HepG2 (cell line): ENCODE results near the gene TAOK3. TPM values are rescaled to one million over a fixed set of nuclear protein-coding genes. Genes with fewer than 3 reads are reported as not detected.

Experiments
- ASH2L ChIP-seq: fragments of 300-600, 200-600 bp; sonication (generic); IDR thresholded peaks from 2 replicates; pipeline ENCODE4 v1.7.0; 2017; ENCODE audit warnings: low read depth, mild to moderate bottlenecking, moderate library complexity, mixed read lengths, low read length; ENCODE audit not compliant: insufficient read length
- GATAD1 ChIP-seq: IDR thresholded peaks from 2 replicates; pipeline ENCODE4 v1.6.1; 2016; ENCODE audit warnings: missing genetic modification reagents, missing compliant biosample characterization
- ISX ChIP-seq: sonication (generic); formaldehyde crosslinking; conservative IDR thresholded peaks from 2 replicates; pipeline ENCODE4 v1.5.0; 2020; ENCODE audit warnings: missing genetic modification reagents
- KLF12 ChIP-seq: sonication (generic); formaldehyde crosslinking; IDR thresholded peaks from 2 replicates; pipeline ENCODE4 v1.4.0; 2020; ENCODE audit warnings: missing genetic modification reagents, borderline replicate concordance
- MAFG ChIP-seq: sonication (generic); formaldehyde crosslinking; IDR thresholded peaks from 2 replicates; pipeline ENCODE4 v1.5.1; 2020; ENCODE audit warnings: mild to moderate bottlenecking, missing genetic modification reagents
- SMAD1 ChIP-seq: sonication (generic); formaldehyde crosslinking; IDR thresholded peaks from 2 replicates; pipeline ENCODE4 v1.4.0; 2020; ENCODE audit warnings: missing genetic modification reagents, low read depth, mild to moderate bottlenecking, borderline replicate concordance
- SRSF4 ChIP-seq: fragments of 200-400 bp; formaldehyde crosslinking; IDR thresholded peaks from one replicate; pipeline ENCODE4 v1.6.1; 2018; ENCODE audit warnings: mild to moderate bottlenecking, low read depth, low read length, moderate library complexity; ENCODE audit not compliant: poor library complexity, severe bottlenecking
- SYNCRIP ChIP-seq: fragments of 200-400 bp; formaldehyde crosslinking; IDR thresholded peaks from 2 replicates; pipeline ENCODE4 v1.6.1; 2018; ENCODE audit warnings: mild to moderate bottlenecking, low read depth, low read length; ENCODE audit not compliant: insufficient read depth
- YY1 ChIP-seq: IDR thresholded peaks from 2 replicates; pipeline ENCODE4 v1.6.1; 2011; ENCODE audit warnings: low read length, low read depth, moderate library complexity, mild to moderate bottlenecking; ENCODE audit not compliant: insufficient read depth, insufficient replicate concordance
- ZBTB3 ChIP-seq: sonication (generic); formaldehyde crosslinking; IDR thresholded peaks from 2 replicates; pipeline ENCODE4 v1.4.0; 2020; ENCODE audit warnings: low read depth, mild to moderate bottlenecking, moderate library complexity, missing genetic modification reagents, borderline replicate concordance
- ZFP36L2 ChIP-seq: sonication (generic); formaldehyde crosslinking; IDR thresholded peaks from 2 replicates; pipeline ENCODE4 v1.4.0; 2020; ENCODE audit warnings: missing genetic modification reagents
- ZNF138 ChIP-seq: sonication (generic); formaldehyde crosslinking; IDR thresholded peaks from 2 replicates; pipeline ENCODE4 v1.5.0; 2020; ENCODE audit warnings: mild to moderate bottlenecking, low read depth, missing genetic modification reagents
- ZNF207 ChIP-seq: fragments of 450-650 bp; IDR thresholded peaks from 2 replicates; pipeline ENCODE4 v1.6.1; 2016; ENCODE audit warnings: antibody characterized with exemption, borderline replicate concordance
- ZNF44 ChIP-seq: sonication (generic); formaldehyde crosslinking; IDR thresholded peaks from 2 replicates; pipeline ENCODE4 v1.5.1; 2020; ENCODE audit warnings: mild to moderate bottlenecking, missing genetic modification reagents
- ZNF530 ChIP-seq: sonication (generic); formaldehyde crosslinking; IDR thresholded peaks from 2 replicates; pipeline ENCODE4 v1.5.0; 2020; ENCODE audit warnings: low read depth, mild to moderate bottlenecking, missing genetic modification reagents
- ZNF891 ChIP-seq: sonication (generic); formaldehyde crosslinking; IDR thresholded peaks from 2 replicates; pipeline ENCODE4 v1.5.0; 2020; ENCODE audit warnings: mild to moderate bottlenecking, missing genetic modification reagents
- polyA plus RNA-seq, 8 experiments: library from polyadenylated mRNA; depleted of rRNA in 3 of 8; stranded (reverse) in 7 of 8; unstranded in 1 of 8; fragments of >200 nt; fragmentation: Illumina TruSeq in 4 of 8; extraction: Trizol in 4 of 8; gene quantifications; 2 replicates each; pipeline versions ENCODE4 v1.2.1 to v1.2.3, GENCODE V29; 2011 to 2016; ENCODE audit warnings: low read depth in 4 of 8, missing spikeins in 1 of 8, mixed read lengths in 1 of 8; ENCODE audit not compliant: insufficient read depth in 1 of 8
- total RNA-seq, 5 experiments: library from RNA; depleted of rRNA; stranded (reverse); fragments of >200 nt; fragmentation: Illumina TruSeq; extraction: Trizol; gene quantifications; 2 replicates each; pipeline ENCODE4 v1.2.3, GENCODE V29; 2016; ENCODE audit warnings: low read depth in 1 of 5
- TF ChIP-seq, protein P1 (sequence below): sonication (generic); formaldehyde crosslinking; IDR thresholded peaks from 2 replicates; pipeline ENCODE4 v1.4.0; 2020; ENCODE audit warnings: missing genetic modification reagents
- TF ChIP-seq, protein P2 (sequence below): sonication (generic); formaldehyde crosslinking; IDR thresholded peaks from 2 replicates; pipeline ENCODE4 v1.4.0; 2020; ENCODE audit warnings: missing genetic modification reagents
- TF ChIP-seq, protein P3 (sequence below): sonication (generic); formaldehyde crosslinking; IDR thresholded peaks from 2 replicates; pipeline ENCODE4 v1.9.0; 2022; ENCODE audit warnings: low read depth, missing genetic modification reagents
- TF ChIP-seq, protein P4 (sequence below): sonication (generic); formaldehyde crosslinking; IDR thresholded peaks from 2 replicates; pipeline ENCODE4 v1.4.0; 2020; ENCODE audit warnings: missing genetic modification reagents
- TF ChIP-seq, protein P5 (sequence below): sonication (generic); formaldehyde crosslinking; IDR thresholded peaks from 2 replicates; pipeline ENCODE4 v1.4.0; 2020; ENCODE audit warnings: missing genetic modification reagents

Gene TAOK3
- total and polyA plus RNA-seq, 2 of the 13 experiments (the other 11 are each of a cell fraction or from before 2014, with no cell fraction given) = 10.4 to 12.3 TPM

DNA sequence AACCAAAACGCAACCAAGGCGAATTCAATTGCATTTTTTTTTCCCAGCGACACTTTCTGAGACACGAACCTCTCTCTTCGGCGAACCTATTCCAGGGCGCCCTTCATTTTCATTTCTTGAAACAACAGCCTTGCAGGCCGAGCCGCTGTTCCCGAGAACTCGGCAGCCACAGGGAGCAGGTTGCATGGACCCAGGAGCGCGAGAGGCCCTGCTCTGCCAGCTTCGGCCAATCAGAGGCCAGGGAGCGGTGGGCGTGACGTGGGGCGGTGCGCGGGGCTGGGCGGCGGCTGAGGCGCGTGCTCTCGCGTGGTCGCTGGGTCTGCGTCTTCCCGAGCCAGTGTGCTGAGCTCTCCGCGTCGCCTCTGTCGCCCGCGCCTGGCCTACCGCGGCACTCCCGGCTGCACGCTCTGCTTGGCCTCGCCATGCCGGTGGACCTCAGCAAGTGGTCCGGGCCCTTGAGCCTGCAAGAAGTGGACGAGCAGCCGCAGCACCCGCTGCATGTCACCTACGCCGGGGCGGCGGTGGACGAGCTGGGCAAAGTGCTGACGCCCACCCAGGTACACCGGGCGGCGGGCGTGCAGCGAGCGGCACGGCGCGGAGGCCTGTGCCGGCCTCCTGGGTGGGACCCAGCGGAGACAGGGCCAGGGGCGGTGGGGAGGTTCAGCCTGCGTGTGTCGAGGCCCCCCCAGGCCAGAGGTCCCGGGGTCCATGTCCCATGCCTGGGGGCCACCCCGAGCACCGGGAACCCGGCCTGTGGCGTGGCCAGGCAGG is 236.7 kb downstream of the TAOK3 start, which contains the start of gene PEBP1 (continued):
- TF ChIP-seq, protein P1, sequence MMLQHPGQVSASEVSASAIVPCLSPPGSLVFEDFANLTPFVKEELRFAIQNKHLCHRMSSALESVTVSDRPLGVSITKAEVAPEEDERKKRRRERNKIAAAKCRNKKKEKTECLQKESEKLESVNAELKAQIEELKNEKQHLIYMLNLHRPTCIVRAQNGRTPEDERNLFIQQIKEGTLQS (CRISPR knock-in tag) = peak; percentile 53
- 0 out of 2 replicates have a peak, but pooled peaks have one; percentile 26 for TF ChIP-seq ZNF891
- TF ChIP-seq SYNCRIP = no peak
- TF ChIP-seq ISX (CRISPR knock-in tag) = peak; percentile 78
- TF ChIP-seq ZBTB3 (CRISPR knock-in tag) = no peak
- TF ChIP-seq ZNF207 = no peak
- TF ChIP-seq, protein P2, sequence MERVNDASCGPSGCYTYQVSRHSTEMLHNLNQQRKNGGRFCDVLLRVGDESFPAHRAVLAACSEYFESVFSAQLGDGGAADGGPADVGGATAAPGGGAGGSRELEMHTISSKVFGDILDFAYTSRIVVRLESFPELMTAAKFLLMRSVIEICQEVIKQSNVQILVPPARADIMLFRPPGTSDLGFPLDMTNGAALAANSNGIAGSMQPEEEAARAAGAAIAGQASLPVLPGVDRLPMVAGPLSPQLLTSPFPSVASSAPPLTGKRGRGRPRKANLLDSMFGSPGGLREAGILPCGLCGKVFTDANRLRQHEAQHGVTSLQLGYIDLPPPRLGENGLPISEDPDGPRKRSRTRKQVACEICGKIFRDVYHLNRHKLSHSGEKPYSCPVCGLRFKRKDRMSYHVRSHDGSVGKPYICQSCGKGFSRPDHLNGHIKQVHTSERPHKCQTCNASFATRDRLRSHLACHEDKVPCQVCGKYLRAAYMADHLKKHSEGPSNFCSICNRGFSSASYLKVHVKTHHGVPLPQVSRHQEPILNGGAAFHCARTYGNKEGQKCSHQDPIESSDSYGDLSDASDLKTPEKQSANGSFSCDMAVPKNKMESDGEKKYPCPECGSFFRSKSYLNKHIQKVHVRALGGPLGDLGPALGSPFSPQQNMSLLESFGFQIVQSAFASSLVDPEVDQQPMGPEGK (CRISPR knock-in tag) = 0 out of 2 replicates have a peak, but pooled peaks have one; percentile 29
- no peak for TF ChIP-seq SRSF4
- peak; percentile 97 for TF ChIP-seq KLF12 (CRISPR knock-in tag)
- TF ChIP-seq, protein P3, sequence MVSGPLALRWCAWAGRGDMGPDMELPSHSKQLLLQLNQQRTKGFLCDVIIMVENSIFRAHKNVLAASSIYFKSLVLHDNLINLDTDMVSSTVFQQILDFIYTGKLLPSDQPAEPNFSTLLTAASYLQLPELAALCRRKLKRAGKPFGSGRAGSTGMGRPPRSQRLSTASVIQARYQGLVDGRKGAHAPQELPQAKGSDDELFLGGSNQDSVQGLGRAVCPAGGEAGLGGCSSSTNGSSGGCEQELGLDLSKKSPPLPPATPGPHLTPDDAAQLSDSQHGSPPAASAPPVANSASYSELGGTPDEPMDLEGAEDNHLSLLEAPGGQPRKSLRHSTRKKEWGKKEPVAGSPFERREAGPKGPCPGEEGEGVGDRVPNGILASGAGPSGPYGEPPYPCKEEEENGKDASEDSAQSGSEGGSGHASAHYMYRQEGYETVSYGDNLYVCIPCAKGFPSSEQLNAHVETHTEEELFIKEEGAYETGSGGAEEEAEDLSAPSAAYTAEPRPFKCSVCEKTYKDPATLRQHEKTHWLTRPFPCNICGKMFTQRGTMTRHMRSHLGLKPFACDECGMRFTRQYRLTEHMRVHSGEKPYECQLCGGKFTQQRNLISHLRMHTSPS = peak; percentile 69; the same call in 1 of the 2 replicates
- TF ChIP-seq ZFP36L2 (CRISPR knock-in tag) = no peak
- TF ChIP-seq, protein P4, sequence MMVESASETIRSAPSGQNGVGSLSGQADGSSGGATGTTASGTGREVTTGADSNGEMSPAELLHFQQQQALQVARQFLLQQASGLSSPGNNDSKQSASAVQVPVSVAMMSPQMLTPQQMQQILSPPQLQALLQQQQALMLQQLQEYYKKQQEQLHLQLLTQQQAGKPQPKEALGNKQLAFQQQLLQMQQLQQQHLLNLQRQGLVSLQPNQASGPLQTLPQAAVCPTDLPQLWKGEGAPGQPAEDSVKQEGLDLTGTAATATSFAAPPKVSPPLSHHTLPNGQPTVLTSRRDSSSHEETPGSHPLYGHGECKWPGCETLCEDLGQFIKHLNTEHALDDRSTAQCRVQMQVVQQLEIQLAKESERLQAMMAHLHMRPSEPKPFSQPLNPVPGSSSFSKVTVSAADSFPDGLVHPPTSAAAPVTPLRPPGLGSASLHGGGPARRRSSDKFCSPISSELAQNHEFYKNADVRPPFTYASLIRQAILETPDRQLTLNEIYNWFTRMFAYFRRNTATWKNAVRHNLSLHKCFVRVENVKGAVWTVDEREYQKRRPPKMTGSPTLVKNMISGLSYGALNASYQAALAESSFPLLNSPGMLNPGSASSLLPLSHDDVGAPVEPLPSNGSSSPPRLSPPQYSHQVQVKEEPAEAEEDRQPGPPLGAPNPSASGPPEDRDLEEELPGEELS (CRISPR knock-in tag) = peak; percentile 45; the same call in 1 of the 2 replicates
- no peak for TF ChIP-seq MAFG (CRISPR knock-in tag)
- peak; percentile 73 for TF ChIP-seq YY1
- no peak for TF ChIP-seq ZNF530 (CRISPR knock-in tag)
- peak; percentile 50; the same call in 1 of the 2 replicates for TF ChIP-seq SMAD1 (CRISPR knock-in tag)
- no peak for TF ChIP-seq ZNF44 (CRISPR knock-in tag)
- TF ChIP-seq, protein P5, sequence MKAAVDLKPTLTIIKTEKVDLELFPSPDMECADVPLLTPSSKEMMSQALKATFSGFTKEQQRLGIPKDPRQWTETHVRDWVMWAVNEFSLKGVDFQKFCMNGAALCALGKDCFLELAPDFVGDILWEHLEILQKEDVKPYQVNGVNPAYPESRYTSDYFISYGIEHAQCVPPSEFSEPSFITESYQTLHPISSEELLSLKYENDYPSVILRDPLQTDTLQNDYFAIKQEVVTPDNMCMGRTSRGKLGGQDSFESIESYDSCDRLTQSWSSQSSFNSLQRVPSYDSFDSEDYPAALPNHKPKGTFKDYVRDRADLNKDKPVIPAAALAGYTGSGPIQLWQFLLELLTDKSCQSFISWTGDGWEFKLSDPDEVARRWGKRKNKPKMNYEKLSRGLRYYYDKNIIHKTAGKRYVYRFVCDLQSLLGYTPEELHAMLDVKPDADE (CRISPR knock-in tag) = peak; percentile 92; the same call in 1 of the 2 replicates
- peak; percentile 81 for TF ChIP-seq GATAD1 (CRISPR knock-in tag)
- peak; percentile 95 for TF ChIP-seq ZNF138 (CRISPR knock-in tag)
- TF ChIP-seq ASH2L = peak; percentile 67
